AG10803 (cell line): ENCODE measurements around the gene MELK.

Source experiments
- DNase-seq: peaks from one replicate; pipeline ENCODE4 v3.0.0; 2010; ENCODE audit warnings: low read depth
- H3K4me3 ChIP-seq: 2 replicates; pipeline ENCODE4 v1.5.1; 2011; ENCODE audit warnings: mild to moderate bottlenecking, low read length, control low read depth
- TF ChIP-seq, protein P1 (sequence below): conservative IDR thresholded peaks from 2 replicates; pipeline ENCODE4 v1.5.1; 2011; ENCODE audit warnings: mild to moderate bottlenecking, low read length, control low read depth, inconsistent platforms

MELK gene

DNA sequence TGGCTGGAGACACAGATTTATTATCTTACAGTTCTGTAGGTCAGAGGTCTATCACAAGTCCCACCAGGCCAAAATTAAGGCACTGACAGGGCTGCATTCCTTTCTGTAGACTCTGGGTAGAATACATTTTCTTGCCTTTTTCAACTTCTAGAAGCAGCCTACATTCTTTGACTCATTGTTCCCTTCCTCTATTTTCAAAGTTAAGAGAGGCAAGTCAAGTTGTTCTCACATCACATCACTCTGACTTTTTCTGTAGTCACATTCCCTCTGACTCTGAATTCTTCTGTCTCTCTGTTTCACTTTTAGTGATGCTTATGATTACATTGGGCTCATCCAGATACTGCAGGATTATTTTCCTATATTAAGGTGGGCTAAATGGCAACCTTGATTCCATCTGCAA lies 119.0 kb downstream of the MELK start:
- DNase-seq: no peak

DNA sequence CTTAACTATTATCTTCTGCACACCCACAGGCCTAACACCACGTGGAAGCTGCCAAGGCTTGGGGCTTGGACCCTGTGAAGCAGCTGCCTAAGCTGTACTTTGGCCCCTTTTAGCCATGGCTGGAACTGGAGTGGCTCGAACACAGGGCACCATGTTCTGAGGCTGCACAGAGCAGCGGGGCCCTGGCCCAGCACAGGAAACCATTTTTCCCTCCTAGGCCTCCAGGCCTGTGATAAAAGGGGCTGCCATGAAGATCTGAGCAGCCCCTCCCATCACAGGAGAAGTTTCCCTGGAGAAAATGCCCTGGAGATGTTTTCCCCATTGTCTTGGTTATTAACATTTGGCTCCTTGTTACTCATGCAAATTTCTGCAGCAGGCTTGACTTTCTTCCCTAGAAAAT lies 126.3 kb downstream of the MELK start:
- H3K4me3 ChIP-seq: no peak overlapping the region
- TF ChIP-seq, protein P1, sequence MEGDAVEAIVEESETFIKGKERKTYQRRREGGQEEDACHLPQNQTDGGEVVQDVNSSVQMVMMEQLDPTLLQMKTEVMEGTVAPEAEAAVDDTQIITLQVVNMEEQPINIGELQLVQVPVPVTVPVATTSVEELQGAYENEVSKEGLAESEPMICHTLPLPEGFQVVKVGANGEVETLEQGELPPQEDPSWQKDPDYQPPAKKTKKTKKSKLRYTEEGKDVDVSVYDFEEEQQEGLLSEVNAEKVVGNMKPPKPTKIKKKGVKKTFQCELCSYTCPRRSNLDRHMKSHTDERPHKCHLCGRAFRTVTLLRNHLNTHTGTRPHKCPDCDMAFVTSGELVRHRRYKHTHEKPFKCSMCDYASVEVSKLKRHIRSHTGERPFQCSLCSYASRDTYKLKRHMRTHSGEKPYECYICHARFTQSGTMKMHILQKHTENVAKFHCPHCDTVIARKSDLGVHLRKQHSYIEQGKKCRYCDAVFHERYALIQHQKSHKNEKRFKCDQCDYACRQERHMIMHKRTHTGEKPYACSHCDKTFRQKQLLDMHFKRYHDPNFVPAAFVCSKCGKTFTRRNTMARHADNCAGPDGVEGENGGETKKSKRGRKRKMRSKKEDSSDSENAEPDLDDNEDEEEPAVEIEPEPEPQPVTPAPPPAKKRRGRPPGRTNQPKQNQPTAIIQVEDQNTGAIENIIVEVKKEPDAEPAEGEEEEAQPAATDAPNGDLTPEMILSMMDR: no peak
- DNase-seq: no peak

More for the DNA sequence above, 119.0 kb downstream of the MELK start:
- TF ChIP-seq, protein P1: no peak
- no peak overlapping the region for H3K4me3 ChIP-seq

DNA sequence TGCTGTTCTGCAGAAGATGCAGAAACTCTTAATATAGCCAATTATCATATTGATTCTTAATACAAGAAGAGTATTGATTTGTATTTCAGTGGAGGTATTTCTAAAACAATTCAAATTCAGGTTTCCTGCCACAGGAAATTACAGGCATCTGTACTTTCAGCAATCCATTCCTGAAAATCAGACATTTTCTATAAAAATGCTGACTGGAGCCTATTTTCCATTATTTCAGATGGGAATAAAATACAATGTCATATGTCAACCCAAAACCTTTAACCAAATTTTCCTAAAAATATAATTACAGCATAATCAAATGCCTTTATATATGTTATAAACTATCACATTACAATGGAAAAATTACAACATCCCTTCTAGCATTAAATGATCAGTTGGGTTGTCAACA lies 131.5 kb downstream of the MELK start:
- DNase-seq: no peak
- H3K4me3 ChIP-seq: no peak overlapping the region
- TF ChIP-seq, protein P1: no peak

DNA sequence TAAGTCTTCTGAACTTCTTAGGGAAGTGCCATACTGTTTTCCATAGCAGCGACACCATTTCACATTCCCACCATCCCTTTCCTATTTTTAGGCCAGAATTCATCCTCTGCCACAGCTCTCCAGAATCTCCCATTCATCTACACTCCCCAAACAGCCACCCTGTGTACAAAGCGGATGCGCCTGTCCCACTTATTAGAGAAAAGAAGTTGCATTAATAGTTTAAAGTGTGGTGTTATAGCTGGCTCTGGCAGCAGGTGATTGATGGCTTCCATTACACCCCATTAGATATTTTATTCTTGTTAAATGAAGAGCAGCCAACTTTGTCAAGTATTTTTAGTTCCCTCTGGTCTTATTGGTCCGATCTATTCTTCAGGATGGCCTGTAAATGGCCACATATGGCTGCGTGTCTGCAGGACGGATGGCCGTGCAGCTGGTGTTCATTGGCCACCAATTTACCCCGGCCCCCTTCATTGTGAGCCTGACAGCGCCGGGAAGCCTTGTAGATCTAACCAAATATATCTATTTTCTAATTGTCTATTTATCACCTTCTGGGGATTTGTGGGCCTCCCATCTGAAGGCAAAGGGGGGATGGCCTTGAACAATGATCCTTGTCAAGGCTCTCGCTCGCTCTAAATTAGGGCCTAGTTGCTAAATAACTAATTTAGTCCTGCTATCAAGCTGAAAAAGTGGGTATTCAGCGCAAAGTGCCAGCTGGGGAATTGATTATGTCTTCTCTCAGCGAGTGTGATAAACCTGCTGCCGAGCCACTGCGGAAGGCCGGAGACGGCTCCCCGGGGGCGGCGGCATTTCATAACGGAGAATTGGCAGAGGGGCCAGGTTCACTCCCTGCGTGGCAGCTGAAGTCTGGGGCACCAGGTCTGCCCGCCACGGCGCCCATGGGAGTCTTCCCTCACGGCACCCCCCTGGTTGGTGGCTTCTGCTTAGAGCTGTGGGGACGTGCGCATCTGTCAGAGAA lies 141.1 kb downstream of the MELK start:
- DNase-seq: no peak
- TF ChIP-seq, protein P1: no peak
- H3K4me3 ChIP-seq: no peak overlapping the region

DNA sequence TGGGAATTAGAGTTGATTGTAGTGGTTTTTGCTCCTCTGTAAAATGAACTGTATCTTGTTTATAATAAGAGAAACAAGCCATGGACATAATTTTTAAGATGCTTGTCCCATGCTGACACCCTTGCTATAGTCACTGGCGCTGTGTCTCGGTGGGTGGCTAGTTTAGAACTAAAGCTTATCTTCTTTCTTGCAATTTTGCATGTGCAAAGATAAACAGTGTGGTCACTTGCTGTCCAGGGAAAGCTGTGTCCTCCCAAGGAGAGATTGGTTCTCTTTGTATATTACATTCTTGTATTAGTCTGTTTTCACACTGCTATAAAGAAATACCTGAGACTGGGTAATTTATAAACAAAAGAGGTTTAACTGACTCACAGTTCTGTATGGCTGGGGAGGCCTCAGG lies 143.8 kb downstream of the MELK start:
- DNase-seq: no peak
- no peak overlapping the region for H3K4me3 ChIP-seq
- TF ChIP-seq, protein P1: no peak

DNA sequence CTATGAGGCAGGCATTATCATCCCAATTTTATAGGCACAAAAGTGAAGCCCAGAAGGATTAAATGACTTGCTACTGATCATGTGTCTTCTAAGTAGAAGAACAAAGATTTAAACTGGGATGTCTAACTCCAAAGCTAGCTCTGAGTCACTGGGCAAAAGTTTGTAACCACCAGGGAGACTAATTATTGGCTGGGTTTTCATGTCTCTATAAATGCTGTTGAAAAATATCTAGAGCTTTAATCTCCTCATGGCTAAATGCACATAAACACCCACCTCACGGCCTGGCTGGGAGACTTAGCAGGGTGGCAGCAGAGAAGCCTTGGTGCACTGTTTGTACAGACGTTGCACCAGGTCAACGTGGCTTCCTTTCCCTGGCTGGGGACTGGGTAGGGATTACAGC lies 144.6 kb downstream of the MELK start:
- no peak overlapping the region for H3K4me3 ChIP-seq
- no peak for DNase-seq
- TF ChIP-seq, protein P1: no peak

DNA sequence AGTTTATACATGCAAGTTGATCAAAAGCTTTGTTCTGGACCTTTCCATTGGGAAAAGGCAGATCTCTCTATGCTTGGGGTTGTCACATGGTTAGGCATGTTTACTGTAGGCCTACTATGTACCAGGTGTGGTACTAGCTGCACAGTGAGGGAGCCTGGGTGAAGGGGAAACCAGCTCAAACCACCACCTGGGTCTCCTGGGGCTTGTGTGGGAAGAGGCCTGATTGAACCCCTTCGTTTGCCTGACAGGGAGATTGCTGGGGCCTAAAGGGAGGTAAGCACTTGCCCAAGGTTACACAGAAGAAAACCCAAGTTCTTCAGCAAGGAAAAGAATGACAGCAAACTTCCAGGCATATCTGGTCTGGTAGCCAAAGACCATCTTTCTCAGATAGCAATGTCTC lies 145.9 kb downstream of the MELK start:
- H3K4me3 ChIP-seq: no peak overlapping the region
- DNase-seq: no peak
- TF ChIP-seq, protein P1: no peak
